ENCODE results near the gene KCNK10. TPM values are rescaled to one million over a fixed set of nuclear protein-coding genes. Genes with fewer than 3 reads are reported as not detected.

Gene KCNK10
- total RNA-seq, 1 experiment from 2014 or later = 2.9 TPM

DNA sequence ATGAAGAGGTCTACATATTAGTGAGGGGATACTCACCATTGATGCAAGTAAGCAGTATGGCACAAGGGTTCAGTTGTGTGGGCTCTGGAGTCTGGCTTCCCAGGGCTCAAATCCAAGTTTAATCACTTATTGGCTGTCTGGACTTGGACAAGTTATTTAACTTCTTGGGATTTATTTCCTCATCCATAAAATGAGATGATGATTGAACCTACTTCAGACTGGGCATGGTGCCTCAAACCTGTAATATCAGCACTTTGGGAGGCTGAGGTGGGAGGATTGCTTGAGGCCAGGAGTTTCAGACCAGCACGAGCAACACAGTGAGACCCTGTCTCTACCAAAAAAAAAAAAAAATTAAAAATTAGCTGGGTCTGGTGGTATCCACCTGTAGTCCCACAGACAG, 67.9 kb downstream of the KCNK10 start:
- TF ChIP-seq, protein P1, sequence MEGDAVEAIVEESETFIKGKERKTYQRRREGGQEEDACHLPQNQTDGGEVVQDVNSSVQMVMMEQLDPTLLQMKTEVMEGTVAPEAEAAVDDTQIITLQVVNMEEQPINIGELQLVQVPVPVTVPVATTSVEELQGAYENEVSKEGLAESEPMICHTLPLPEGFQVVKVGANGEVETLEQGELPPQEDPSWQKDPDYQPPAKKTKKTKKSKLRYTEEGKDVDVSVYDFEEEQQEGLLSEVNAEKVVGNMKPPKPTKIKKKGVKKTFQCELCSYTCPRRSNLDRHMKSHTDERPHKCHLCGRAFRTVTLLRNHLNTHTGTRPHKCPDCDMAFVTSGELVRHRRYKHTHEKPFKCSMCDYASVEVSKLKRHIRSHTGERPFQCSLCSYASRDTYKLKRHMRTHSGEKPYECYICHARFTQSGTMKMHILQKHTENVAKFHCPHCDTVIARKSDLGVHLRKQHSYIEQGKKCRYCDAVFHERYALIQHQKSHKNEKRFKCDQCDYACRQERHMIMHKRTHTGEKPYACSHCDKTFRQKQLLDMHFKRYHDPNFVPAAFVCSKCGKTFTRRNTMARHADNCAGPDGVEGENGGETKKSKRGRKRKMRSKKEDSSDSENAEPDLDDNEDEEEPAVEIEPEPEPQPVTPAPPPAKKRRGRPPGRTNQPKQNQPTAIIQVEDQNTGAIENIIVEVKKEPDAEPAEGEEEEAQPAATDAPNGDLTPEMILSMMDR (IDR thresholded peaks at IDR 0.05; ENCODE audit: insufficient read depth in 1 of 2, low read depth in 1 of 2, low read length in 1 of 2, severe bottlenecking in 1 of 2, unreplicated experiment in 1 of 2) = no peak
- H3K4me3 Mint-ChIP-seq (ENCODE audit: unreplicated experiment) = no peak overlapping the region
- intact Hi-C loops (cut with micrococcal nuclease; ENCODE audit: unreplicated experiment) = no loop called here
- H3K4me1 Mint-ChIP-seq (ENCODE audit: low read depth, unreplicated experiment) = no peaks in the 10 kb centered on the region
- POLR2A ChIA-PET = no interaction called here
- H3K36me3 Mint-ChIP-seq (ENCODE audit: insufficient read depth, unreplicated experiment) = no peaks in the 10 kb centered on the region
- H3K27ac Mint-ChIP-seq (ENCODE audit: unreplicated experiment) = no peak overlapping the region
- Histone ChIP-seq H3K36me3 (ENCODE audit: control insufficient read depth, insufficient read depth, low read length) (no peaks in the 10 kb centered on the region), H3K4me3 (ENCODE audit: low read depth, low read length) (no peak overlapping the region), H3K9me3 (no peaks in the 10 kb centered on the region), H3K27me3 (replicated peaks; ENCODE audit: control insufficient read depth, insufficient read depth, low read length) (no peaks in the 10 kb centered on the region), H3K4me1 (no peaks in the 10 kb centered on the region)
- no peaks in the 10 kb centered on the region for H3K9me3 Mint-ChIP-seq (ENCODE audit: unreplicated experiment)
- no peaks in the 10 kb centered on the region for H3K27me3 Mint-ChIP-seq (ENCODE audit: insufficient read depth, unreplicated experiment)
- CTCF ChIA-PET = no interaction called here
- BruUV-seq (replicated peaks) = no TSS peak
- no peak for DNase-seq

DNA sequence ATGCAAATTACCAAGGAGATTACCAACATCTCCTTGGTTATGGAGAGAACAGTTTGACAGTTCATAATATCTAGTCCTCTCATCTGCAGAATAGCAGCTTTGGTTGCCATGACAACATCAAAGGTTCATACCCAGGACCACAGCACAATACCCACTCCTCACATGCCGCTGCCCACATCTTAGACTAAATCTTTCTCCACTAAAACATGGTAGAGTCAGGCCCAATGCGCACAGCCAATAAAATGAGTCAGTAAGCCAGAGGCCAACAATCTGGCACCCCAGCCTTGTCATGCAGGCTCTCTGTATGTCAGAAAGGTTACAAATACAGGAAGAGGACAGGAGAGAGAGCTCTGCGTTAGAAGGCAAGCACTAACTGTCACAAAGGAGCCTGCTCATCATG, 70.6 kb downstream of the KCNK10 start:
- Mint-ChIP-seq H3K4me1 (ENCODE audit: low read depth, unreplicated experiment) (no peaks in the 10 kb centered on the region), H3K27ac (ENCODE audit: unreplicated experiment) (no peak overlapping the region), H3K36me3 (ENCODE audit: insufficient read depth, unreplicated experiment) (no peaks in the 10 kb centered on the region), H3K9me3 (ENCODE audit: unreplicated experiment) (no peaks in the 10 kb centered on the region), H3K4me3 (ENCODE audit: unreplicated experiment) (no peak overlapping the region), H3K27me3 (ENCODE audit: insufficient read depth, unreplicated experiment) (no peaks in the 10 kb centered on the region)
- TF ChIP-seq, protein P1 (IDR thresholded peaks at IDR 0.05; ENCODE audit: insufficient read depth in 1 of 2, low read depth in 1 of 2, low read length in 1 of 2, severe bottlenecking in 1 of 2, unreplicated experiment in 1 of 2) = no peak
- Histone ChIP-seq H3K27me3 (replicated peaks; ENCODE audit: control insufficient read depth, insufficient read depth, low read length) (no peaks in the 10 kb centered on the region), H3K4me3 (ENCODE audit: low read depth, low read length) (no peak overlapping the region), H3K36me3 (ENCODE audit: control insufficient read depth, insufficient read depth, low read length) (no peaks in the 10 kb centered on the region), H3K9me3 (no peaks in the 10 kb centered on the region), H3K4me1 (no peaks in the 10 kb centered on the region)
- DNase-seq = no peak
- ChIA-PET POLR2A (no interaction called here), CTCF (no interaction called here)
- no TSS peak for BruUV-seq (replicated peaks)
- intact Hi-C loops (cut with micrococcal nuclease; ENCODE audit: unreplicated experiment) = no loop called here

DNA sequence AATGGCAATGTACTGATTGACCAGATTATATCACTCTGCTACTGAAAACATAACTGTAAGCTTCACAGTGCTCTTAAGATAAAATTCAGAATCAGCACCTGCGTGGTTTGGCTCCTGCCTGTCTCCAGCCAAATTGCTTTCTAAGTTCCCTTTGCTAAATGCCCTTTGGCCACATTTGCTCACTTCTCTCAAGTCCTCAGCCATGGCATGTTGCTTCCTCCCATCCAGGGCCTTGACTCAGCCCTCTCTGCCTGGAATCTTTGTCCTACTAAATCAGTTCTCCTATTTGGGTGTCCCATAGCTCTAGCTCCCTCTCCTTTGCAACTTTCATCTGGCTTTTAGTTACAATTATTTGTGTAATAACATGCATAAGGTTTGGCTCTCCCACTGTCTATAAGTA, 71.4 kb downstream of the KCNK10 start:
- DNase-seq = no peak
- BruUV-seq (replicated peaks) = no TSS peak
- no peaks in the 10 kb centered on the region for H3K27me3 ChIP-seq (replicated peaks; ENCODE audit: control insufficient read depth, insufficient read depth, low read length)
- POLR2A ChIA-PET = no interaction called here
- H3K4me3 ChIP-seq (ENCODE audit: low read depth, low read length) = no peak overlapping the region
- intact Hi-C loops (cut with micrococcal nuclease; ENCODE audit: unreplicated experiment) = no loop called here
- H3K9me3 Mint-ChIP-seq (ENCODE audit: unreplicated experiment) = no peaks in the 10 kb centered on the region
- no peaks in the 10 kb centered on the region for H3K36me3 Mint-ChIP-seq (ENCODE audit: insufficient read depth, unreplicated experiment)
- no peaks in the 10 kb centered on the region for H3K27me3 Mint-ChIP-seq (ENCODE audit: insufficient read depth, unreplicated experiment)
- CTCF ChIA-PET = no interaction called here
- no peaks in the 10 kb centered on the region for H3K4me1 ChIP-seq
- no peaks in the 10 kb centered on the region for H3K36me3 ChIP-seq (ENCODE audit: control insufficient read depth, insufficient read depth, low read length)
- no peaks in the 10 kb centered on the region for H3K9me3 ChIP-seq
- TF ChIP-seq, protein P1 (IDR thresholded peaks at IDR 0.05; ENCODE audit: insufficient read depth in 1 of 2, low read depth in 1 of 2, low read length in 1 of 2, severe bottlenecking in 1 of 2, unreplicated experiment in 1 of 2) = no peak
- no peak overlapping the region for H3K4me3 Mint-ChIP-seq (ENCODE audit: unreplicated experiment)
- no peak overlapping the region for H3K27ac Mint-ChIP-seq (ENCODE audit: unreplicated experiment)
- no peaks in the 10 kb centered on the region for H3K4me1 Mint-ChIP-seq (ENCODE audit: low read depth, unreplicated experiment)

Measured in Caco-2 (cell line).